HL-60 (cell line): ENCODE measurements around the gene TUB.

ENCODE experiments used
- DNase-seq, 2 experiments: peaks; one replicate each; pipeline ENCODE4 v3.0.0-alpha.2; 2010 to 2020; ENCODE audit warnings: low read depth in 1 of 2, low spot score in 1 of 2
- H3K27ac ChIP-seq: fragments of 250-450 bp; sonication (Bioruptor Pico); replicated peaks from 2 replicates; pipeline ENCODE4 v1.5.1; 2020; ENCODE audit warnings: mild to moderate bottlenecking, moderate library complexity
- H3K27me3 ChIP-seq: fragments of 250-450 bp; sonication (Bioruptor Pico); 2 replicates; pipeline ENCODE4 v1.5.1; 2021; ENCODE audit warnings: mild to moderate bottlenecking, moderate library complexity; ENCODE audit not compliant: insufficient read depth, poor library complexity, severe bottlenecking
- H3K4me3 ChIP-seq: replicated peaks from 2 replicates; pipeline ENCODE4 v1.5.1; 2011; ENCODE audit warnings: mild to moderate bottlenecking, control low read depth, low read length; ENCODE audit not compliant: insufficient read depth
- CTCF ChIP-seq: IDR thresholded peaks from one replicate; pipeline ENCODE4 v1.5.1; 2011; ENCODE audit warnings: low read length, control low read depth, inconsistent platforms; ENCODE audit not compliant: insufficient read depth
- GABPA ChIP-seq: IDR thresholded peaks from 2 replicates; pipeline ENCODE4 v1.6.1; 2012; ENCODE audit warnings: low read depth
- POLR2AphosphoS5 ChIP-seq: IDR thresholded peaks from 2 replicates; pipeline ENCODE4 v1.6.1; 2012; ENCODE audit warnings: low read depth
- REST ChIP-seq: IDR thresholded peaks from 2 replicates; pipeline ENCODE4 v1.6.1; 2012; ENCODE audit warnings: low read depth; ENCODE audit not compliant: insufficient replicate concordance
- SPI1 ChIP-seq: IDR thresholded peaks from 2 replicates; pipeline ENCODE4 v1.6.1; 2012; ENCODE audit warnings: low read depth, mild to moderate bottlenecking, borderline replicate concordance

The TUB gene

GRCh38 chr11:8138526-8138925, 57.5 kb downstream of the TUB start:
- no peak for TF ChIP-seq SPI1
- TF ChIP-seq REST: no peak
- no peak for TF ChIP-seq GABPA
- no peak for TF ChIP-seq CTCF
- no peak for TF ChIP-seq POLR2AphosphoS5

DNA sequence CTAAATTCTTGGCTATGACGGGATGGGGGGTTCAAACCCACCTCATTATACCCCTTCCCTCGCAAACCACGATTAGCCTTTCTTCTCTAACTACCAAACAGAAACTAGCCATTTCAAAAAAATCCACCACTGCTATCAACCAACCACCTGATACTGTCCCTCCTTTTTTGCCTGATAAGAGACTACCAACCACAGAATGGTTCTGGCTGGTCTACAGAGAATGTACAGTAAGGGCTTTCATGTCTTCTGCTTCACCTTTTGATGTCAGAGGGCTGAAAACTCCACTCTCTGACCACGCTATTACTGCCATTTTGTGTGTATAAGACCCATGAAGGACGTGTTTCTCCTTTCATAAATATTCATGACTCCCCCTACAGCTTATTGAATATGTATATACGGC, 68.7 kb downstream of the TUB start:
- no peak for TF ChIP-seq POLR2AphosphoS5
- TF ChIP-seq GABPA: no peak
- TF ChIP-seq CTCF: no peak
- no peak for TF ChIP-seq REST
- no peak for TF ChIP-seq SPI1
- Histone ChIP-seq H3K4me3 (no peak overlapping the region), H3K27ac (no peak overlapping the region), H3K27me3 (peaks cover 6% of the 10 kb centered on the region)
- no peak for DNase-seq

More at GRCh38 chr11:8138526-8138925, 57.5 kb downstream of the TUB start:
- DNase-seq: no peak
- Histone ChIP-seq H3K27ac (no peak overlapping the region), H3K4me3 (no peak overlapping the region), H3K27me3 (no peaks in the 10 kb centered on the region)
